HG02840 (cell line): ENCODE data around the gene TMEM184A.

ENCODE experiments used
- ATAC-seq: cut with Tn5 transposase; IDR thresholded peaks from one replicate; pipeline ENCODE4 v1.9.1; 2021; ENCODE audit warnings: mild to moderate bottlenecking, moderate library complexity, moderate number of reproducible peaks; ENCODE audit not compliant: unreplicated experiment, low FRiP score

The TMEM184A gene

DNA sequence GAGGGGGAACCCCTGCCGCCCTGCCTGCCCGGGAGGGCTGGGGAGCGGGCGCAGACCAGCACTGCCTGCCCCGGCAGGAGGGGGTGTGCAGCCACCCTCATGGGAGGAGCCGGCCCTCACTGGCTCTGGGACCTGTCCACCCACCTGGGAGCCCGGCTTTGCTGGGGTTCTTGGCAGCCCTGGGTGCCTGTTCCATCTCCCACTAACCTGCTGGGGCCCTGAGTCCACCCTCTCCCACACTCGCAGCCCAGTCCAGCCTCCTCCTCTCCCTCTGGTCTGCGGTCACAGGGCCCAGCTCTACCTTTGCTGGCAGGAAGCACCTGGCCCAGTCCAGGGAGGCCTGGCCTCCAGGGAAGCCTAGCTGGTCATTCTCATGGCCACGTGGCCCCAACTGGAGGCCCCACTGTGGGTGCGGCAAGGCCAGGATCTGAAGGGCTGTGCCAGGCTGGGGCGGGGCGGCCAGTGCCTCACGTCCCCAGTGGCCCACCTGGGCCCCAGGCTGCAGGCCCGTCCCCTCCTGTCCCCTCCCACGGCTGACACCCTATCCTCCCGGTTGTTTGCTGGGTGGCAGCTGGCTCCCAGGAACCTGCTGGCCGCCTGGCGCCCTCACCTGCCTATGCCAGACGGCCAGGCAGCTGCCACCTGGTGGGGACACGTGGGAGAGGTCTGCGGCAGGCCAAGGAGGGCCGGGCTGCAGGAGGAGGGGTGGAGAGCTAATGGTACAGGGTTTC, at the start of gene TMEM184A:
TSS of gene TMEM184A (minus strand) at position 393 of the 731 bp plus-strand sequence. CDS start 721 bp downstream, outside the sequence.
- ATAC-seq: no peak

DNA sequence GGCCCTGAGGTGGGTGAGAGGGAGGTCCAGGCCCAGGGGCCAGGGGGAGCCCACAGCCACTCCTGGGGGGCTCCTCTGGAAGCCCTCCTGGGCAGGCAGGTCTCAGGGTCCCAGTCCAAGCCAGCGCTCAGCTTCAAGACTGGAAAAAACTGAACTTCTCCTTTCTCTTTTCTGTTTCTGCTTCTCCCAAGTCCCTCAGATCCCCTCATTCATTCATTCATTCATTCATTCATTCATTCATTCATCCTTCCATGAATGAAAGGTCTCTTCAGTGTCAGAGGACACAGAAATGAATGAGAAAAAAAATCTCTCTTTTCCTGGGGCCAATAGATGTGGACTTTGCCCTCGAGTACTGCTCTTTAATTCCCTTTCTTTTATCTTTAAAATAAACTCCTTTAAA, 48.4 kb upstream of the TMEM184A start:
- no peak for ATAC-seq

DNA sequence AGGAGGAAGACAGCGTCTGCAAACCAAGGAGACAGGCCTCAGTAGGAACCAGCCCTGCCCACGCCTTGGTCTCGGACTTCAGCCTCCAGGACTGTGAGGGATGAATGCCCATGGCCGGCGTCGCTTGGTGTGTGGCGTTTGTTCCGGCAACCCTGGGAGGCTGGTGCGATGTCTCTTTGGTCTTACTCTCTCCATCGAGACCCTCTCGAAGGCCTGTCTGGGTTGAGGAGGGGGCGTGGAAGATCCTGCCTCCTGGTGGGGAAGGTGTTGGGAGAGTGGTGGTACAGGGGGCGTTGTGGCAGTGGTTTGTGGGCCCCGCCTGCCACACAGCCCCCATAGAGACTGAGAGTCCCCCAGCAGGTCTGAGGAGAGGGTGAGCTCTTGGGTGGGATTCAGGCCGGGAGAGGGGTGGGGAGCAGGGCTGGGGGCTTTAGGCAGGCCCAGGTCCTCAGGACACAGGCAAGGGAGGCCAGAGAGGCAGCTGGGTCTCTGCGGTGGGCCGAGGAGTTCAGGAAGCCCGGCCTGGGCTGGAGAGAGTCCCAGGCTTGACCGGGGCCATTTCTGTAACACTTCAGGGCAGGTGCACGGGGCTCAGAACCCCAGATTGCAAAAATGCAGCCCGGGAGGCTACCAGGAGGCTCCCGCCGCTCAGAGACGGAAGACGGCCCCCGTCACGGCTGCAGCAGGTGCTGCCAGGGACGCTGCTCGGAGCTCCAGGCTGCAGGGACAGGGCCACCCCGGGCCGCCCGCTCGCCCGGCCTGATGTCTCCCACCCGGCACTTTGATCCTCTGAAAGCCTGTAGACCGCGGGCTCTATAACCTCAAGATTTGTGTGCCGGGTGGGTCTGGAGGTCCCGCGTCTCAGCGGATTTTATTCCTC, 47.6 kb upstream of the TMEM184A start:
- ATAC-seq: no peak

DNA sequence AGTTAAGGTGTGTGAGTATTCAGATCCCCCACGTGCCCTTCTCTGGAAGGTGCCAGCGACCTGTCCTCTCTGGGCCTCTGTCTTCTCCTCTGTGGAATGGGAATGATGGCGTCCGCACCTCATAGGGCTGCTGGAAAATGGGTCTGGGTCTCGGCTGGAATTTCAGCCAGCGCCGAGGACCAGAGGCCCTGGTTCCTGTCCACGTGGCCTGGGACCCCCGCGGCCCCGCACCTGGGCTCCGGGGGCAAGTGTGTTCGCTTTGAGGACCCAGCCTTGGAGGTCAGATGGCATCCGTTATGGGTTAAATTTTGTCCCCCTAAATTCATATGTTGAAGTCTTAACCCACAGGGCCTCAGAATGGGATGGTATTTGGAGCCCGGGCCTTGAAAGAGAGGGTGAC, 46.4 kb upstream of the TMEM184A start:
- no peak for ATAC-seq

DNA sequence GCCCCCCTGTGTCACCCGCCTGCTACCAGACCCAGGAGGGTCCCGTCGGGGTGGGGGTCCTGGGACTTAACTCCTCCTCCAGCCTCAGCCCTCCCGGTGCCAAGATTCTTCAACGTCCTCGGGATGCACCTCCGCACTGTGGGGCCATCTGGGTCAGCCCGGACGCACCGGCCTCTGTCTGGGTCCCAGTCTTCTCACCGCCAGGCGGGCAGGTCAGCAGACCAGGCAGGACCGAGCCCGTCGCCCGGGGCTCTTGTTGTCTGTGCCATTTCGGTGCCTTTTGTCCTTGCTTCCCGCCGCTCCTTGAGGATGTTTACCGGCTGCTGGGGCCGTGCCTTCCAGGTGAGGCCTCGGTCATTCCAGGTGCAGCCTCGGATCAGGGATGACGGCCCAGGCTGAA, 46.0 kb upstream of the TMEM184A start:
- no peak for ATAC-seq

DNA sequence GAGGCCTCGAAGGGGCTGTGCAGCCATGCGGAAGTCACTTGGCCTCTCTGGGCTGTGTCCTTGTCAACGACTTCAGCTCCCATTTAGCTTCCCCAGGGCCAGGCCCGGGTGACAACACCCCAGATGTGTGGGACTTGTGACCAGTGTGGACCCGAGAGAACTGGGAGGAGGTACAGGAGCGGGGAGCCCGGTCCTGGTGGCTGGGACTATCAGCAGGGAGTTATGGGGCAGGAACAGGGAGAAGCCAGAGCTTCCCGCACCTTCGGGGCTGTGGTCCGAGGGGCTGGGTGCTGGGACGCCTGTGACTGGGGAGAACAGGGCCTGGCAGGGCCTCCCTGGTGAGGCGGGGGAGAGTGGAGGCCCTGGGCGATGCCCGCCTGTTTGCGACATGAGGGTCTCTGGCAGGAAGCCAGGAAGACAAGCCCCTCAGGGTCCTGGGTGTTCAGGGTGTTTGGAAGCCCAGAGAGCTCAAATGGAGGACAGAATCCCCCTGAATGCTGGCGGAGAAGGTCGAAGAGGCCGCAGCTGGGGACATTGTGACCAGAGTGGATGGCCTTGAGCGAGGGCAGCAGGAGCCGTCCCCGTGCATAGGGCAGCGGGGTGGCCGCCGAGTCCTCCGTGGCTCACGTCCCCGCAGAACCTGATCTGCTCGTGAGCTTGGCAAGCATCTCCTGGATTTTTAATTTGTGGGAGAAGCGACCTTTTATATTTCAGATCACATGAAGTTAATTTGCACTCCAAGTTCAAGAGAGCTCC, 43.8 kb upstream of the TMEM184A start:
- ATAC-seq: no peak

DNA sequence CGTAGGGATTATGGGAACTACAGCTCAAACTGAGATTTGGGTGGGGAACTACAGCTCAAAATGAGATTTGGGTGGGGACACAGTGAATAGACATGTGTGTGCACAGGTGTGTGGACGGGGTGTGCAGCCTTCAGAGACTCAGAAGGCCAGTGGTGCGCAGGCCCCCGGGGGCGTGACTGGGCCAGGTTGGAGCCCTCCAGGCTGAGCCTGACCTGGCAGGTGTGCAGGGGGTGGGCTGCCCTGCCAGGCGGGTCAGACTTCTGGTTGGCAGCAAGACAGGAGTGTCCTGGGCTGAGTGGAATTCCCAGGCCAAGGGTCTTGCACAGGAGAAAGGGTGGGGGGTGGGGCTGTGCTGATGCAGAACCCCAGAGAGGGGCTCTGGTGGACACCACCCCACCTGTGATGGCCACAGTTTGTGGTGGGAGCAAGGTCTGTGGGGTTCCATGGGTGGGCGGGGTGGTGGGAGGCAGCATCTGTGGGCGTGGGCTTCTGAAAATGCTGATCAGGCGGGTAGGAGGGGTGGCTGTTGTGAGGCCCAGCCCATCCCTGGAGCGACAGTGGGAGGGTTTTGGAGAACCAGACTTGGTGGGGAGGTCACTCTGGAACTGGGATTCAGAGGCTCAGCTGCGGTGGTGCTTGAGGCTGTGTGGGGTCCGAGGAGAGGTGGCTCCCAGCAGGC, 43.1 kb upstream of the TMEM184A start:
- ATAC-seq: no peak

DNA sequence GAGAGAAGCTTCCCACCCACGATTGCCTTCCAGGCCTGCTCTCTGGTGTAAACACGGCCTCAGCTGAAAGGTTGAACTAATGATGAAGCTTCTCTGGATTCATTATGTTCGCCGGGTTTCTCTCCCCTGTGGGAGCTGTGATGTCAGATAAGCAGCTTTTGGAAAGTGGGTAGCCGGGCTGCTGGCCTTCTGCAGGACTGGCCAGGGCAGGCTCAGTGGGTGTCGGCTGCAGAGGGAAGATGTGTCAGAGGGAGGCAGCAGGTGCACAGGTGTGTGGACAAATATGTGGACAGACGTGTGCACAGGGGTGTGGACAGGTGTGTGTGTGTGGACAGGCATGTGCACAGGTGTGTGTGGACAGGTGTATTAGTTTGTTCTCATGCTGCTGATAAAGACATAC, 42.3 kb upstream of the TMEM184A start:
- ATAC-seq: no peak

DNA sequence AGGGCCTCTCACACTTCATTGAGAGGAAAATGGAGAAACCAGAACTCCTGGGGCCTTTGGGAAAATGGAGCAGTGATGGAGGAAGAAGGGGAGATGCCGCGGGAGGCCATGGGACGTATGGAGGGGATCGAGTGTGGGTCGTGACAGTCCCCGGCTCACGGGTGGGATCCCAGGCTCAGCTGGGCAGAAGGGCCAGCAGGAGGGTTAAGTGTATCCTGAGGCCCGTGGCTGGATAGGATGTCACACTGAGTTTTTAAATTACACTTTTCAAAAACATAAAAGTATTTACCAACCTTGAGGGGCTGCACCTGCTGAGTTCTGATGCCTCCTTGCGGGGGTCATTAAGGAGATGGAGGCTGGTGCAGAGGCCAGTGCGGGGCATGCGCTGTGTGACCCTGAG, 41.8 kb upstream of the TMEM184A start:
- no peak for ATAC-seq

DNA sequence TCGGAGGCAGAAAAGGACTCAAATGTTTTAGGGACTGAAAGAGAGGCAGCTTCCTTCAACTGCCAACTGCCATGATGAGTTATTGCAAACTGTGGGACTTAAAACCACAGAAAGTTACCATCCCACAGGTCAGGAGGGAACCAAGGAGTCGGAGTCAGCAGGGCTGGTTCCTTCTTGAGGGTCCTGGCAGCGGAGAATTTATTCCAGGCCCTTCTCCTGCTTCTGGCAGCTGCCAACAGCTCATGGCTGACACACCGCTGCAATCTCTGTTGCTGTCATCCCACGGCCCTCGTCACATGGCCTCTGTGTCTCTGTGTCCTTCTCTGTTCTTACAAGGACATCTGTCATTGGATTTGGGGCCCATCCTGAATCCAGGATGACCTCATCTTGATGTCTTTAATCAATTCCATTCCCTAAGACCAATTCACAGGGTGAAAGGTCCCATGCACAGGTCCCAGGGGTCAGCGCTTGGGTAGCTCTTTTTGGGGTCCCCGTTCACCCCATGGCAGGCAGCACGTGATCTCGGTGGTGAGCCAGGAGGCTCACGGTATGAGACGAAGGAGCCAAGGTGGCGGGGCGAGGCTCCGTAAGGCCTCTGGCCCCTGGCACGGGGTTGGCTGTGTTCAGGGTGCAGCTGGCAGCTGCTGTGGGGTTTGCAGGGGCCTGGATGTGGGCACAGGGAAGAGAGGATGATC, 41.2 kb upstream of the TMEM184A start:
- no peak for ATAC-seq

DNA sequence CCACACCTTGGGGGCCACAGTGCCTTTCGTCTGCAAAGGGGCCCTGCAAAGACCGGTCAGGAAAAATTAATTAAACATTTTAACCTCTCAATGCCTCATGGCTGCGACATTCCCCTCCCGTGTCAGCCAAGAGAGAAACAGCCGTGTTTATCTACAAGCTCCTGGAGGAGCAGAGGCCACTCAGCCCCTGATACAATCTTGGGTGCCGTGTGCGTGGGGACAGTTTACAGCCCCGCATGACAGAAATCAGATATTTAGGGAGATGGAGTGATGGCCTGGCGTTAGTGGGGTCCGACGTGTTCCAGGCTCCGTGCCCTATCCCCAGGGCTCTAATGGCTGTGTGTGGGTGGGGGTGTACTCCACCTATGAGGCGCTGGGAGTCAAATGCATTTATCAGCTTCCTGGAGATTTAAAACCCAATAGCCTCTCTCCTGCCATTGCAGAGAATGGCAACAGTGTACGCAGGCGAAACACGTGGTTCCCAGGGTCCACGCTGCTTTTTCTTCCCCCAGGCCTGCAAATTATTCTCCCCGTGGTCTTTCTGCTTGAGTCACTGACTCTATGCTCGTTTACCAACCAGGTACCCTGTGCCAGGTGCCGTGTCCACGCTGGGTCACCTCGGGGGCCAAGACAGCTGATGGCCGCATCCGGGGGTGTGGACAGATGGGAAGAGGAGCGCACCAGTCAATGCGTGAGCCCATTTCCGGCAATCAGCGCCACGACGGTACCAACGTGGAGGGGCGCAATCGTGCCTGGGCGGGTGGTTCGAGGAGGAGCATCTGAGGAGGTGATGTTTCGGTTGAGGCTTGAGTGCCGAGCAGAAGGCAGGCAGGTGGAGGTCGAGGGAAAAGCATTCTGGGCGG, 40.4 kb upstream of the TMEM184A start:
- ATAC-seq: no peak

DNA sequence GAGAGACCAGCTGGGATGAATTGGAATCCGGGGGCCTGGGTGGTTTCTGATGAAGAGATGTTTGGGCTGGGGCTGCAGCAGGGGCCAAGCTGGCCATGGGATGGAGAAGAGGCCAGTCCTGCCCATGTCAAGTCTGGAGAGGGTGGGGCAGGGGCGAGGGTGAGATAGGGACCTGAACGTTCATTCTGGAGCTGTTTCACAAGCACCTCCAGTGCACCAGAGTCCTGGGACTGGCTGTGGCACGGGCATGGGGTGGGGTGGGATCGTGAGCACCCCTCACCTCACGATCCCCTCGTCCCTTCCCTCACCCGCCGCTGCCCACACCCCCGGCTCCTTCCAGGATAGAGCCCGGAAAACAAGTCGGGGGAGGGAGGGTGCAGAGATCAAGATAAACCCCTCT, 39.6 kb upstream of the TMEM184A start:
- no peak for ATAC-seq

DNA sequence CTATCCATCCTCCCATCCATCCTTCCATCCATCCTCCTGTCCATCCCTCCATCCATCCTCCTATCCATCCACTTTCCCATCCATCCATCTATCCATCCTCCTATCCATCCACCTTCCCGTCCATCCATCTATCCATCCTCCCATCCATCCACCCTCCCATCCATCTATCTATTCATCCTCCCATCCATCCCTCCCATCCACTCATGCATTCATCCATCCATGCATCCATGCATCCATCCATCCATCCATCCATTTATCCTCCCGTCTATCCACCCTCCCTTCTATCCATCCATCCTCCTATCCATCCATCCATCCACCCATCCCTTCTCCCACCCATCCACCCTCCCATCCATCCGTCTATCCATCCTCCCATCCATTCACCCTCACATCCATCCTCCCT, 39.0 kb upstream of the TMEM184A start:
- ATAC-seq: no peak

DNA sequence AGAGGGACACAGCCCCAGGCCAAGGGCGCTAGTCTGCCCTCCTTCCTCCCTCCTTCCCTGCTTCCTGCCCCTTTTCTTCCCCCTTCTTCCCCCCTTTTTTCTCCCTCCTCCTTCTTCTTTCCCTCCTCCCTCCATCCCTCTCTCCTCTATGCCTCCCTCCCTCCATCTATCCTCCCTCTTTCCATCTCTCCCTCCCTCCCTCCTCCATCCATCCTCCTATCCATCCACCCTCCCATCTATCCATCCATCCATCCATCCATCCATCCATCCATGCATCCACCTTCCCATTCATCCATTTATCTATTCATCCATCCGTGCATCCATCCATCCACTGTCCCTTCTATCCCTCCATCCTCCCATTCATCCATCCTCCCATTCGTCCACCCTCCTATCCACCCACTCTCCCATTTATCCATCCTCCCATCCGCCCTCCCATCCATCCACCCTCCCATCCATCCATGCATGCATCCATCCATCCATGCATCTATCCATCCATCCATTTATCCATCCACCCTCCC, 38.0 kb upstream of the TMEM184A start:
- no peak for ATAC-seq

DNA sequence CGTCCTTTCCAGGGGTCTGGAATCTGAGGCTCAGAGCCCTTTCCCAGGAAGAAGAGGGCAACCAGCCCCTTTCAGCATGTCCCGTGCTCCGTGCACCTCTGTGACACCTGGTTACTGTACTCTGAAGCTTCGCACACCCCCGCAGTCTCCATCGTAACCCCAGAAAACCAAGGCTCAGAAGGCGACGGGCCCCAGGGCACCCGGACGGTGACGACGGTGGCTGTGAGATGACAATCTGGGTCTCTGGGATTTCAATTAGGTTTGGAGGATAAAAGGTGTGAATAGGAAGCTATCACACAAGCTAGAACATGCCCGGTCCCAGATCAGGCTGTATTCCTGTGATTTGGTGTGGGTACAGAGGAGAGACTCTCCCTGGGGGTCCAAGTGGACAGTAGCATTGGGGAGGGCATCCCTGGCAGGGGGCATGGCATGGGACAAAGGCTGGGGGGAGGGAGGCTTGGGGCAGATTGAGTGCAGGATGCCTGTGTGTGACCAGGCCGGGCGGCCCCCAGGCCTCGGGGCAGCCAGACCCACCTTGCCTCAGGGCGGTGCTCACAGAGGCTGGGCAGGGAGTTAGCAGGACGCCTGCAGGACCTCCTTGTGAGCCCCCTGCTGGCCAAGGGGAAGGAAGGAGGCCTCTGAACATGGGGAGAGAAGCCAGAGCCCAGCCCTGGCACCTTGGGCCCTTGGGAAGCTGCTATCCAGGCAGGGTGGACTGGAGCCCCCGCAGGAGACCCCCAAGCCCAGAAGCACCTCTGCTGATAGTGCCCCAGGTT, 37.3 kb upstream of the TMEM184A start:
- no peak for ATAC-seq

DNA sequence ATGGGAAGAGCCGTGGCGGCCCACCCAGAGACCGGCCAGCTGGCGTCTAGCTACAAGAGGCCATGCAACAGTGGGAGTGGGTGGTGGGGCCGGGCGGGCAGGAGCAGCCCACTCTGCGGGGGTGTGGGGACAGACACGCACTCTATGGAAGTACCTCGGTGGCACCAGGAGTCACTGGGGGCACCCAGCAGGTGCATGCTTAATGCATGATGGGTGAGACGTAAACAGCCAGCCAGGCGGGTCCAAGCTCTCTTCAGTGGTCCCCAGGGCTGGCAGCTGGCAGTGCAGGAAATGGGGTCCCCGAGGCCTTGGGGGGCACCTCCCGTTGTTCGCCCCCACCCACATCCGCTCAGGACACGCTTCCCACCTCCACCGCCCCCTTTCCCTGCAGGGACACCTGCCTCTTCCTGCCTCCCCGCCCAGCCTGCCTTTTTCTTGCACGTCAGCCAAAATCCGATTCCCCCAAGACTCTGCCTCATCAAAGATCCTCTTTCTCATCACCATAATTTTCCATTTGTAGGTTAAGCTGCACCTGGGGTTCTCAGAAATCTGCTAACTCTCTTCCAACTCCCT, 36.4 kb upstream of the TMEM184A start:
- ATAC-seq: no peak

DNA sequence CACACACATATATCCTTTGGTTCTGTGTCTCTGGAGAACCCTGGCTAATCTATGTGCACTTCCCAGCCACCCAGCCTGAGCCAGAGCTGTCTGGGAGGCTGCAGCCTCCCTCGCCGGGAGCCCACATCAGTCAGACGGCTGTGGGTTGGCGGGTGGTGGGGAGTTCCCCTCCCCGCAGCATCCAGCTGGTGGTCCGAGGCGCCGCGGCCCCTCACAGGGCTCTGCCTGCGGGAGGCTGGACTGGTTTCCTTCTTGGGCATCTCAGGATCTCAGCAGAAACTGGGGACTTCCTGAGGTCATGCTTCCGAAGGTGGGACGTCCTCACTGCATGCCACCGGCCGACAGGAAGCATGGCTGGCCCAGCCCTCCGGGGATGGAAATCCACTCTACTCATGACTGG, 35.9 kb upstream of the TMEM184A start:
- ATAC-seq: no peak

DNA sequence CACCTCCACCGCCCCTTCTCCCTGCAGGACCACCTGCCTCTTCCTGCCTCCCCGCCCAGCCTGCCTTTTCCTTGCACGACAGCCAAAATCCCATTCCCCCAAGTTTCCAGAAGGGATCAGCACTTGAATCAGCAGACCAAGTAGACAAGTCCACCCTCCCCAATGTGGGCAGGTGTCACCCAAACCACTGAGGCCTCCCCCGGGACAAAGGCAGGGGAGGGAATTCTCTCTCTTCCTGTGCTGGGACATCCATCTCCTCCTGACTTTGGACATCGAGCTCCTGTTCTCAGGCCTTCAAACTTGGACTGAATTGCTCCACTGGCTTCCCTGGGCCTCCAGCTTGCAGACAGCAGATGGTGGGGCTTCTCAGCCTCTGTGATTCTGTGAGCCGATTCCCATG, 35.4 kb upstream of the TMEM184A start:
- ATAC-seq: no peak
